Cardiac fibroblast (primary cell): Measurements from ENCODE around the gene DDX25.

Experiments
- DNase-seq, 2 donors: peaks; one replicate each; pipeline versions ENCODE4 v3.0.0 to v3.0.0-alpha.2; 2010; ENCODE audit warnings: low read depth in 2 of 2
- H3K4me3 ChIP-seq, 2 donors: replicated peaks in 1 of 2; 1 replicate in 1 of 2; 2 replicates in 1 of 2; pipeline ENCODE4 v1.5.1; 2011; ENCODE audit warnings: low read depth in 2 of 2, low read length in 2 of 2, mild to moderate bottlenecking in 2 of 2, moderate library complexity in 1 of 2
- TF ChIP-seq, protein P1 (sequence below): IDR thresholded peaks from one replicate; pipeline ENCODE4 v1.5.1; 2011; ENCODE audit warnings: low read depth, mild to moderate bottlenecking, low read length, inconsistent platforms

Gene DDX25

DNA sequence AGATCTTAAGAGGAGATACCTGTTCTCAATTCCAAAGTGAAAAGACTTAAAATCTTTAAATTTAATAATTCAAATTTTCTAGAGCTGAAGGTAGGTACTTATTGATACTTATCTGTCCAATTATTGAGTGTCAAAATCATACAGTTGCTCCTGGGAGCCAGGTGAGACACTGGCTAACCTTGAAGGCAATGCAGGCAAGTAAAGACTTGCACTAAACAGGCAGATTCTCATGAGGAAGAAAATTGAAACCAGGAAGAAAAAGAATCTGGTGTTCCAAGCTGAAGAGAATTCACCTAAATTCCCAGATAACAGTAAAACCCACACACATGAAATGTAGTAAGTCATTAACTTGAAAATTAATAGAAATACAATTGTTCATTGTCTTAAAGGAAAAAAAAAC is 71.8 kb downstream of the DDX25 start:
- TF ChIP-seq, protein P1, sequence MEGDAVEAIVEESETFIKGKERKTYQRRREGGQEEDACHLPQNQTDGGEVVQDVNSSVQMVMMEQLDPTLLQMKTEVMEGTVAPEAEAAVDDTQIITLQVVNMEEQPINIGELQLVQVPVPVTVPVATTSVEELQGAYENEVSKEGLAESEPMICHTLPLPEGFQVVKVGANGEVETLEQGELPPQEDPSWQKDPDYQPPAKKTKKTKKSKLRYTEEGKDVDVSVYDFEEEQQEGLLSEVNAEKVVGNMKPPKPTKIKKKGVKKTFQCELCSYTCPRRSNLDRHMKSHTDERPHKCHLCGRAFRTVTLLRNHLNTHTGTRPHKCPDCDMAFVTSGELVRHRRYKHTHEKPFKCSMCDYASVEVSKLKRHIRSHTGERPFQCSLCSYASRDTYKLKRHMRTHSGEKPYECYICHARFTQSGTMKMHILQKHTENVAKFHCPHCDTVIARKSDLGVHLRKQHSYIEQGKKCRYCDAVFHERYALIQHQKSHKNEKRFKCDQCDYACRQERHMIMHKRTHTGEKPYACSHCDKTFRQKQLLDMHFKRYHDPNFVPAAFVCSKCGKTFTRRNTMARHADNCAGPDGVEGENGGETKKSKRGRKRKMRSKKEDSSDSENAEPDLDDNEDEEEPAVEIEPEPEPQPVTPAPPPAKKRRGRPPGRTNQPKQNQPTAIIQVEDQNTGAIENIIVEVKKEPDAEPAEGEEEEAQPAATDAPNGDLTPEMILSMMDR = no peak
- DNase-seq = no peak
- H3K4me3 ChIP-seq = no peak overlapping the region

DNA sequence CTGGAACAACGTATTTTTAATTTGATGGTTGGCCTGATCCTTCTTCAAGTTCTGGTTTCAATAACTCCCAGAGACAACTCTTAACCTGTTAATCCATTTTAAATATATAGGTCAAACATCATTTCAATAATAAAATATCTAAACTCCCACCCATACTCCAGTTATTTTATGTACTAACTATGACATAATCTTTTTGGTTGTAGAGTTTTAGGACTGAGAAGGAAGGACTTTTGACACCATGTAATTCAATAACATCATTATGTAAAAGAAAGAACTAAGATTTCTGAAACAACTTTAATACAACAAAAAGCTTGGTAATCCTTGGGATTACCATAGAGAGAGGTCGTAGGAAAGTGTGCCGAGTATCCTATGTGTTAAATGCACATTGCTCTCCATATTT is 73.0 kb downstream of the DDX25 start:
- TF ChIP-seq, protein P1 = no peak
- no peak for DNase-seq
- H3K4me3 ChIP-seq = no peak overlapping the region

DNA sequence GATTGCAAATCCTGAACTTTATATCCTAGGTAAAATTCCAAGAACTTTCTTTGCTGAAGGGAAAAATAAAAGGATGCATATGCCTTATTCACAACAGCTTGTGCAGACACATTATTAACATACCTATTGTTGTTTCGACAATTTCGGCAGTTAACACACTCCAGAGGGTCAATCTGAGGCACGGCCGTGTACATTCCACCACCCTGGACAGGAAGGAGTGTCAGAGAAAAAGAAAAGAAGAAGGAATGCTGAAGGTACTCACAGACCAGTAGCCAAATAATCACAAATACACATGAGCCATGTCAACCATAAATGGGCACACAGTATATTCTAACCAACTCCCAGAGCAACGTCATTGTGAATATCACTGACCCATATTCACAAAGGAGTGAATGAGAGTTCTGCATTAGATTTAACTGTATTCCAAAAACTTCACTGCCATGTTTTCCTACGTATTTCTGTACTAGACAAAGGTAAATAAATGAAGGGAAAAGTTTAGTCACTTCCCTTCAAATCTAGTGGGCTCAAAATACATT is 73.9 kb downstream of the DDX25 start:
- no peak overlapping the region for H3K4me3 ChIP-seq
- DNase-seq = no peak
- TF ChIP-seq, protein P1 = no peak
